WERI-Rb-1 (cell line): ENCODE measurements around the gene CYP2J2.
A peak's percentile ranks its signal among the peaks of the same experiment; 100 is the strongest.

ENCODE experiments used
- DNase-seq: peaks from one replicate; pipeline ENCODE4 v3.0.0-alpha.2; 2020
- H3K27ac ChIP-seq: fragments of 250-450 bp; sonication (Bioruptor Pico); 2 replicates; pipeline ENCODE4 v1.5.1; 2020; ENCODE audit warnings: mild to moderate bottlenecking, moderate library complexity
- H3K27me3 ChIP-seq: fragments of 250-450 bp; sonication (Bioruptor Pico); 2 replicates; pipeline ENCODE4 v1.5.1; 2021; ENCODE audit warnings: mild to moderate bottlenecking, low read depth, moderate library complexity; ENCODE audit not compliant: insufficient read depth, severe bottlenecking
- H3K36me3 ChIP-seq: fragments of 250-450 bp; sonication (Bioruptor Pico); 2 replicates; pipeline ENCODE4 v1.5.1; 2020; ENCODE audit warnings: mild to moderate bottlenecking, moderate library complexity
- H3K4me3 ChIP-seq: 2 replicates; pipeline ENCODE4 v1.5.1; 2011; ENCODE audit warnings: low read depth, mild to moderate bottlenecking, control low read depth, low read length
- H3K9me3 ChIP-seq: fragments of 250-450 bp; sonication (Bioruptor Pico); 2 replicates; pipeline ENCODE4 v1.5.1; 2021; ENCODE audit warnings: mild to moderate bottlenecking, moderate library complexity; ENCODE audit not compliant: severe bottlenecking
- TF ChIP-seq, protein P1 (sequence below): IDR thresholded peaks from 2 replicates; pipeline ENCODE4 v1.5.1; 2011; ENCODE audit warnings: low read depth, mild to moderate bottlenecking, control low read depth, inconsistent platforms, low read length

The CYP2J2 gene

DNA sequence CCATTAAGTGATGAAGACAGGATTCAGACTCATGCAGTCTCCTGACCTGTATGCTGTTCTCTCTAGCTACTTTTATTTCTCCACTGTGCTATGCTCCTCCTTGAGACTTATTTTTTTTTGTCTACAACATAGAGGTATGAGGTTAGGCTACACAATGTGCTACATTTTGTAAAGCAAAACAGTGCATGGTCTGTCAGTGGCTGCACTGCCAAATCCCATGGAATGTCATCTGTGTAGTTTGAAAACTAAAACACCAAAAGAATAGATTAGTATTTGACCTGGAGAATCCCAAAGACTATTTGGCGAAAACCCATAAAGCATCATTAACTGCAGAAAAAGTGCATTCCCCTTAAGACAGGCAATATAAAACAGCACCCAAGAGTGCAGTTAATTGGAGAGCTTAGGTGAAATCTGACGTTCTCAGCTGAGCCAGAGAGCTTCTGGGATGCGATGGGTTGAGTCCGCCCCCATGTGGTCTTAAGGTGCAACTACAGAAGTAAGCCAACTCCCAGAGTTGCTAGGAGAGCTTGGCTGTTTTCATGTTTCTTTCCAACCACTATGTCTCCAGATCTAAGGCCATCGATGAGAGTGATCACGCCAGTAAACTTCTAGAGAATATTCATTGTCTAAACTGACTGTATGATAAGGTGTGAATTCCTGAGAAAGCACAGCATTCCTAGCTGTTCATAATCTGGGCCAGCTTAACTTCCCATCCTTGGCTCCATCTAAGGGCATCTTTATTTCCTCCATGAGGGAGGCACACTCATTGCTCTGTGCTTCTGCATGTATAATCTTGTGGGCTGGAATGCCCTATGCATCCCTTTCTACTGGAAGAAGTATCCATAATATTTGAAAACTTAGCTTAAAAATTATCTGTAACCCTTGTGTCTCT, 20.7 kb upstream of the CYP2J2 start:
- Histone ChIP-seq H3K36me3 (no peaks in the 10 kb centered on the region), H3K27me3 (no peaks in the 10 kb centered on the region), H3K27ac (no peak overlapping the region), H3K9me3 (no peaks in the 10 kb centered on the region), H3K4me3 (no peak overlapping the region)
- DNase-seq: peak; percentile 64
- TF ChIP-seq, protein P1, sequence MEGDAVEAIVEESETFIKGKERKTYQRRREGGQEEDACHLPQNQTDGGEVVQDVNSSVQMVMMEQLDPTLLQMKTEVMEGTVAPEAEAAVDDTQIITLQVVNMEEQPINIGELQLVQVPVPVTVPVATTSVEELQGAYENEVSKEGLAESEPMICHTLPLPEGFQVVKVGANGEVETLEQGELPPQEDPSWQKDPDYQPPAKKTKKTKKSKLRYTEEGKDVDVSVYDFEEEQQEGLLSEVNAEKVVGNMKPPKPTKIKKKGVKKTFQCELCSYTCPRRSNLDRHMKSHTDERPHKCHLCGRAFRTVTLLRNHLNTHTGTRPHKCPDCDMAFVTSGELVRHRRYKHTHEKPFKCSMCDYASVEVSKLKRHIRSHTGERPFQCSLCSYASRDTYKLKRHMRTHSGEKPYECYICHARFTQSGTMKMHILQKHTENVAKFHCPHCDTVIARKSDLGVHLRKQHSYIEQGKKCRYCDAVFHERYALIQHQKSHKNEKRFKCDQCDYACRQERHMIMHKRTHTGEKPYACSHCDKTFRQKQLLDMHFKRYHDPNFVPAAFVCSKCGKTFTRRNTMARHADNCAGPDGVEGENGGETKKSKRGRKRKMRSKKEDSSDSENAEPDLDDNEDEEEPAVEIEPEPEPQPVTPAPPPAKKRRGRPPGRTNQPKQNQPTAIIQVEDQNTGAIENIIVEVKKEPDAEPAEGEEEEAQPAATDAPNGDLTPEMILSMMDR: peak; percentile 88

- no peak for DNase-seq
- TF ChIP-seq, protein P1: no peak
- Histone ChIP-seq H3K27me3 (no peaks in the 10 kb centered on the region), H3K4me3 (no peak overlapping the region), H3K36me3 (no peaks in the 10 kb centered on the region), H3K9me3 (no peaks in the 10 kb centered on the region), H3K27ac (no peak overlapping the region)
Measured at GRCh38 chr1:59945790-59946189, 19.2 kb upstream of the CYP2J2 start.

GRCh38 chr1:59939393-59939792, 12.8 kb upstream of the CYP2J2 start:
- Histone ChIP-seq H3K4me3 (no peak overlapping the region), H3K27me3 (no peaks in the 10 kb centered on the region), H3K9me3 (no peaks in the 10 kb centered on the region), H3K27ac (no peak overlapping the region), H3K36me3 (no peaks in the 10 kb centered on the region)
- TF ChIP-seq, protein P1: no peak
- no peak for DNase-seq

DNA sequence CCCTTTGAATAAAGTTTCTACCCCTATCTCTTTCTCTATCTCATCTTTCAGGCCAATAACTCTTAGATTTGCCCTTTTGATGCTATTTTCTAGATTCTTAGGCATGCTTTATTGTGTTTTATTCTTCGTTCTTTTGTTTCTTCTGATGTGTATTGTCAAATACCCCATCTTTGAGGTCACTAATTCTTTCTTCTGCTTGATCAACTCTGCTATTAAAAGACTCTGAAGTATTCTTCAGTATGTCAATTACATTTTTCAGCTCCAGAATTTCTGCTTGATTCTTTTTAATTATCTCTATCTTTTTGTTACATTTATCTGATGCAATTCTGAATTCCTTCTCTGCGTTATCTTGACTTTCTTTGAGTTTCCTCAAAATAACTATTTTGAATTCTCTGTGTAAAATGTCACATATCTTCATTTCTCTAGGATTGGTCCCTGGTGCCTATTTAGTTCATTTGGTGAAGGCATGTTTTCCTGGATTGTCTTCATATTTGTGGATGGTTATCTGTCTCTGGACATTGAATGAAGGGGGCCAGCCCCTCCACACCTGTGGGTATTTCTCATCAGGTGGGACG, 11.2 kb upstream of the CYP2J2 start:
- no peaks in the 10 kb centered on the region for H3K36me3 ChIP-seq
- no peak overlapping the region for H3K4me3 ChIP-seq
- H3K27me3 ChIP-seq: no peaks in the 10 kb centered on the region
- no peak overlapping the region for H3K27ac ChIP-seq
- no peaks in the 10 kb centered on the region for H3K9me3 ChIP-seq
- DNase-seq: no peak
- TF ChIP-seq, protein P1: no peak

DNA sequence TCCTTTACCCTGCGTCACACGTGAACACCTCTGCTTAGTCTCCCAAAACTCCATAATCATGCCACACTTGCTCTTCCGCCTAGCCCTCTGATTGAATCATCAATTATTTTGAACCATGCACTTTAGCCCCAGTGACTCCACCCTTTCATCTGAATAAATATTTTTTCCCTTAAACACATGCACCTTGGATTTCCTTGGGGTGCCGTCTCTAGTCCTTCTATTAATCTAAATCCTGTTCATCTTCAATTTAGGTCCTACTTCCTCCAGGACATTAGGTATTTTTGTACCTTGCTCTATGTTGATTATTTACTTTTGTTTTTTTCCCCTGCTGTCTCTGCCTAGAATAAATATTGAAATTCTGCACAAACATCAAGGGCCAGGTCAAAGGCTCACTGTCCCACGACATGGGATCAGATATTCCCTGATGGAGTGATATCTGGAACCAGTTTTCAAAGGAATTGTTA, 9.8 kb upstream of the CYP2J2 start:
- no peaks in the 10 kb centered on the region for H3K9me3 ChIP-seq
- no peak overlapping the region for H3K27ac ChIP-seq
- TF ChIP-seq, protein P1: no peak
- no peaks in the 10 kb centered on the region for H3K27me3 ChIP-seq
- H3K4me3 ChIP-seq: no peak overlapping the region
- H3K36me3 ChIP-seq: no peaks in the 10 kb centered on the region
- no peak for DNase-seq
